GM12878 (cell line): ENCODE measurements around the gene SMPD3. TPM values are rescaled to one million over a fixed set of nuclear protein-coding genes. Genes with fewer than 3 reads are reported as not detected.

Experiments
- ASH2L ChIP-seq: fragments of 300-600, 200-600 bp; sonication (generic); IDR thresholded peaks from 2 replicates; pipeline ENCODE4 v1.6.1; 2017; ENCODE audit warnings: low read depth, mild to moderate bottlenecking, borderline replicate concordance
- ATF3 ChIP-seq: IDR thresholded peaks from 2 replicates; pipeline ENCODE4 v1.6.1; 2011; ENCODE audit warnings: low read depth, mild to moderate bottlenecking, low read length, moderate library complexity, borderline replicate concordance; ENCODE audit errors: extremely low read depth
- BCL3 ChIP-seq: IDR thresholded peaks from 2 replicates; pipeline ENCODE4 v1.6.1; 2011; ENCODE audit warnings: borderline replicate concordance, low read depth, mild to moderate bottlenecking, moderate library complexity, low read length; ENCODE audit not compliant: insufficient read depth, poor library complexity, severe bottlenecking
- CBFB ChIP-seq: IDR thresholded peaks from 2 replicates; pipeline ENCODE4 v1.6.1; 2016; ENCODE audit warnings: antibody characterized with exemption, low read depth
- CHD1 ChIP-seq: IDR thresholded peaks from 2 replicates; pipeline ENCODE4 v1.6.1; 2012; ENCODE audit warnings: low read depth, low read length, improper control_type of control experiment
- CHD2 ChIP-seq: IDR thresholded peaks from 2 replicates; pipeline ENCODE4 v1.6.1; 2011; ENCODE audit warnings: low read depth, low read length, improper control_type of control experiment, borderline replicate concordance
- CREB1 ChIP-seq: IDR thresholded peaks from 2 replicates; pipeline ENCODE4 v1.6.1; 2012; ENCODE audit warnings: low read depth, mild to moderate bottlenecking, inconsistent platforms
- FOXM1 ChIP-seq: IDR thresholded peaks from 2 replicates; pipeline ENCODE4 v1.6.1; 2012; ENCODE audit warnings: low read depth, mild to moderate bottlenecking, inconsistent platforms, low read length, moderate library complexity
- HCFC1 ChIP-seq: fragments of 150-350 bp; IDR thresholded peaks from 2 replicates; pipeline ENCODE4 v1.6.1; 2014; ENCODE audit warnings: low read length
- MYC ChIP-seq: IDR thresholded peaks from 2 replicates; pipeline ENCODE4 v1.6.1; 2011; ENCODE audit warnings: mild to moderate bottlenecking, low read length, moderate library complexity, inconsistent platforms; ENCODE audit not compliant: insufficient read depth, insufficient replicate concordance, insufficient read length, severe bottlenecking
- NFXL1 ChIP-seq: fragments of 450-650 bp; IDR thresholded peaks from 2 replicates; pipeline ENCODE4 v1.6.1; 2017; ENCODE audit warnings: antibody characterized with exemption, mild to moderate bottlenecking, borderline replicate concordance
- PRDM15 ChIP-seq: fragments of 450-650 bp; formaldehyde crosslinking; IDR thresholded peaks from 2 replicates; pipeline ENCODE4 v1.4.0; 2020; ENCODE audit warnings: mild to moderate bottlenecking, moderate library complexity
- RAD21 ChIP-seq: IDR thresholded peaks from 2 replicates; pipeline ENCODE4 v1.6.1; 2011; ENCODE audit warnings: mild to moderate bottlenecking, low read depth, low read length, moderate library complexity; ENCODE audit not compliant: insufficient read depth
- RAD51 ChIP-seq: fragments of 450-650 bp; IDR thresholded peaks from 2 replicates; pipeline ENCODE4 v1.6.1; 2016; ENCODE audit warnings: moderate library complexity, mild to moderate bottlenecking, inconsistent platforms
- SMAD1 ChIP-seq: fragments of 450-650 bp; IDR thresholded peaks from 2 replicates; pipeline ENCODE4 v1.6.1; 2018; ENCODE audit warnings: mild to moderate bottlenecking, low read depth; ENCODE audit not compliant: partially characterized antibody
- SMARCA5 ChIP-seq: fragments of 450-650 bp; IDR thresholded peaks from 2 replicates; pipeline ENCODE4 v1.6.1; 2017; ENCODE audit warnings: mild to moderate bottlenecking
- SREBF1 ChIP-seq: IDR thresholded peaks from 2 replicates; pipeline ENCODE4 v1.6.1; 2012; ENCODE audit warnings: mild to moderate bottlenecking, low read length
- SUPT20H ChIP-seq: IDR thresholded peaks from 2 replicates; pipeline ENCODE4 v1.6.1; 2011; ENCODE audit warnings: low read depth, mild to moderate bottlenecking, low read length, moderate library complexity, borderline replicate concordance; ENCODE audit not compliant: control insufficient read depth
- ZBTB33 ChIP-seq: fragments of 450-650 bp; IDR thresholded peaks from 2 replicates; pipeline ENCODE4 v1.6.1; 2017; ENCODE audit warnings: mild to moderate bottlenecking
- ZNF207 ChIP-seq: fragments of 450-650 bp; IDR thresholded peaks from 2 replicates; pipeline ENCODE4 v1.6.1; 2014; ENCODE audit warnings: antibody characterized with exemption, mild to moderate bottlenecking, borderline replicate concordance
- polyA plus RNA-seq, 11 experiments: library from polyadenylated mRNA; depleted of rRNA in 4 of 11; unstranded in 6 of 11; stranded (reverse) in 5 of 11; fragments of >200 nt; fragmentation: Nextera tagmentation in 4 of 11; fragmentation: Illumina TruSeq in 1 of 11; extraction: Ambion mirVana in 4 of 11; extraction: Trizol in 1 of 11; gene quantifications; 1 replicate in 1 of 11; 2 replicates in 10 of 11; pipeline versions ENCODE4 v1.2.1 to v1.2.3, GENCODE V29; 2011 to 2016; ENCODE audit warnings: inconsistent platforms in 2 of 11, missing spikeins in 2 of 11, low read depth in 1 of 11
- total RNA-seq, 4 experiments: library from RNA; depleted of rRNA in 3 of 4; stranded (reverse); fragments of >200 nt in 3 of 4; fragmentation: Illumina TruSeq in 1 of 4; extraction: Trizol in 1 of 4; gene quantifications; 2 replicates each; pipeline versions ENCODE4 v1.2.1 to v1.2.3, GENCODE V29; 2013 to 2021

Gene SMPD3
- total and polyA plus RNA-seq, 10 of the 15 experiments (the other 5 are each of a cell fraction or from before 2014, with no cell fraction given), result 0.04 to 2.0 (median 1.2) TPM

GRCh38 chr16:68369697-68370580 lies 78.4 kb downstream of the SMPD3 start (continued):
- TF ChIP-seq ZBTB33, result no peak
- TF ChIP-seq BCL3, result no peak
- TF ChIP-seq CBFB, result peak; percentile 46; the same call in 1 of the 2 replicates
- TF ChIP-seq ATF3, result no peak
- TF ChIP-seq CHD2, result no peak
- no peak for TF ChIP-seq PRDM15 (CRISPR knock-in tag)
- TF ChIP-seq FOXM1, result no peak
- no peak for TF ChIP-seq RAD21
- no peak for TF ChIP-seq SMAD1
- no peak for TF ChIP-seq CHD1
- TF ChIP-seq CREB1, result no peak
- TF ChIP-seq ASH2L, result no peak
- no peak for TF ChIP-seq HCFC1
- TF ChIP-seq SREBF1, result no peak
- no peak for TF ChIP-seq ZNF207
- no peak for TF ChIP-seq RAD51
- TF ChIP-seq SMARCA5, result no peak
- no peak for TF ChIP-seq NFXL1
- no peak for TF ChIP-seq MYC
- no peak for TF ChIP-seq SUPT20H
